ENCODE results near the gene MMP13. TPM values are rescaled to one million over a fixed set of nuclear protein-coding genes. Genes with fewer than 3 reads are reported as not detected.
"Not testable (repeated sequence)": the region's sequence is repeated elsewhere in the genome, so short reads cannot be mapped to it uniquely, and the experiment has no call there.

Gene MMP13
- total RNA-seq = not detected in 2 replicates
- polyA plus RNA-seq = not detected in 2 replicates
- not detected in 2 replicates for polyA plus RNA-seq (2011; cell fraction: cytosol; rRNA removed)
- not detected in 2 replicates for polyA plus RNA-seq (2011; cell fraction: nucleus; rRNA removed)
- not detected in 2 replicates for polyA plus RNA-seq (2012)
- polyA minus RNA-seq = not detected in 2 replicates
- polyA minus RNA-seq (2011; cell fraction: cytosol; rRNA and poly(A)+ RNA removed) = not detected
- polyA minus RNA-seq (2011; cell fraction: nucleus; rRNA and poly(A)+ RNA removed) = not detected in 2 replicates
- Bru-seq, nascent RNA = not detected
- not detected for BruChase-seq, experiment 1, labeled RNA remaining after a 6-hour chase
- percentile 7 among the genes with signal in this experiment for BruChase-seq, experiment 2, labeled RNA remaining after a 2-hour chase
- long read RNA-seq = 0 reads

GRCh38 chr11:102955624-102956023 is at the start of gene MMP13:
Gene MMP13 (minus strand): TSS chr11:102955732. CDS start chr11:102955705, 27 bp downstream.
- Histone ChIP-seq H3K27ac (ENCODE audit: insufficient read depth, low read depth, low read length) (no peak within 1 kb of the TSS), H4K20me1 (replicated peaks; ENCODE audit: control insufficient read depth, extremely low read depth, insufficient read depth, low read length) (no peaks in the 10 kb centered on the region), H3K4me2 (ENCODE audit: insufficient read depth, low read length) (no peak within 1 kb of the TSS), H3K9me3 (replicated peaks; ENCODE audit: control insufficient read depth, insufficient read depth, low read length) (no peaks in the 10 kb centered on the region), H3K27me3 (ENCODE audit: control insufficient read depth in 2 of 2, insufficient read depth in 2 of 2, low read length in 2 of 2) (no peaks in the 10 kb centered on the region), H3K9ac (replicated peaks; ENCODE audit: extremely low read depth, insufficient read depth, low read length) (no peak within 1 kb of the TSS), H3K36me3 (ENCODE audit: control insufficient read depth in 2 of 2, extremely low read depth in 1 of 2, insufficient read depth in 2 of 2, low read length in 2 of 2) (no peaks in the 10 kb centered on the region), H3K4me1 (ENCODE audit: control insufficient read depth, extremely low read depth, insufficient read depth, low read length) (no peaks in the 10 kb centered on the region), H3K9me1 (replicated peaks; ENCODE audit: control insufficient read depth, extremely low read depth, insufficient read depth, low read length) (no peaks in the 10 kb centered on the region), H3K79me2 (ENCODE audit: control insufficient read depth, insufficient read depth, low read length) (no peaks in the 10 kb centered on the region), H3K4me3 (replicated peaks in 1 of 3; ENCODE audit: insufficient read depth in 1 of 3, low read depth in 1 of 3, low read length in 3 of 3) (no peak within 1 kb of the TSS), H2AFZ (ENCODE audit: low read depth, low read length) (no peak within 1 kb of the TSS)
- POLR2A ChIA-PET = no interaction called here
- dilution Hi-C loops (cut with MboI; ENCODE audit: extremely low pct_ligation_motif_present, low sequenced_read_pairs) = no loop called here
- DNase-seq (ENCODE audit: low read depth, low spot score) (no peak), FAIRE-seq (no peak)
- no TSS peak for BruUV-seq (replicated peaks)
- CTCF ChIA-PET = interaction anchor here (1.0 to 2.1 kb wide), 2 partner anchors 9 to 14 kb away, joined by 3 to 6 read pairs; no protein-coding TSS in a partner anchor
- intact Hi-C loops (cut with micrococcal nuclease) = no loop called here
- TF ChIP-seq EZH2 (IDR thresholded peaks at IDR 0.05; ENCODE audit: borderline replicate concordance, low read depth, low read length, severe bottlenecking) (no peak), JUN (IDR thresholded peaks at IDR 0.05; ENCODE audit: borderline replicate concordance, insufficient read depth, insufficient read length, low read depth) (peak; percentile 17)

- H3K9me3 ChIP-seq (replicated peaks; ENCODE audit: control insufficient read depth, insufficient read depth, low read length); FAIRE-seq; H4K20me1 ChIP-seq (replicated peaks; ENCODE audit: control insufficient read depth, extremely low read depth, insufficient read depth, low read length); H3K27me3 ChIP-seq (ENCODE audit: control insufficient read depth in 2 of 2, insufficient read depth in 2 of 2, low read length in 2 of 2); H3K9ac ChIP-seq (replicated peaks; ENCODE audit: extremely low read depth, insufficient read depth, low read length); H2AFZ ChIP-seq (ENCODE audit: low read depth, low read length); H3K4me1 ChIP-seq (ENCODE audit: control insufficient read depth, extremely low read depth, insufficient read depth, low read length); DNase-seq (ENCODE audit: low read depth, low spot score); H3K4me3 ChIP-seq (replicated peaks in 1 of 3; ENCODE audit: insufficient read depth in 1 of 3, low read depth in 1 of 3, low read length in 3 of 3); dilution Hi-C loops (cut with MboI; ENCODE audit: extremely low pct_ligation_motif_present, low sequenced_read_pairs); intact Hi-C loops (cut with micrococcal nuclease); H3K79me2 ChIP-seq (ENCODE audit: control insufficient read depth, insufficient read depth, low read length); H3K27ac ChIP-seq (ENCODE audit: insufficient read depth, low read depth, low read length); BruUV-seq (replicated peaks); POLR2A ChIA-PET; CTCF ChIA-PET; H3K9me1 ChIP-seq (replicated peaks; ENCODE audit: control insufficient read depth, extremely low read depth, insufficient read depth, low read length); H3K4me2 ChIP-seq (ENCODE audit: insufficient read depth, low read length); H3K36me3 ChIP-seq (ENCODE audit: control insufficient read depth in 2 of 2, extremely low read depth in 1 of 2, insufficient read depth in 2 of 2, low read length in 2 of 2): not testable (repeated sequence)
Observed at GRCh38 chr11:103004234-103004633, 48.7 kb upstream of the MMP13 start.

All from endothelial cell of umbilical vein (primary cell).